ENCODE measurements around the gene RBP2.
A peak's percentile ranks its signal among the peaks of the same experiment; 100 is the strongest.

Gene RBP2

GRCh38 chr3:139430493-139430892, 45.8 kb downstream of the RBP2 start:
- peaks cover 7% of the 10 kb centered on the region for H3K27me3 Mint-ChIP-seq (ENCODE audit: low read depth, poor library complexity)
- H3K27ac Mint-ChIP-seq, result no peak overlapping the region
- DNase-seq, result peak; percentile 22
- H3K9me3 Mint-ChIP-seq, result peaks cover 11% of the 10 kb centered on the region
- peaks cover 27% of the 10 kb centered on the region for H3K4me1 Mint-ChIP-seq
- TF ChIP-seq, protein P1, sequence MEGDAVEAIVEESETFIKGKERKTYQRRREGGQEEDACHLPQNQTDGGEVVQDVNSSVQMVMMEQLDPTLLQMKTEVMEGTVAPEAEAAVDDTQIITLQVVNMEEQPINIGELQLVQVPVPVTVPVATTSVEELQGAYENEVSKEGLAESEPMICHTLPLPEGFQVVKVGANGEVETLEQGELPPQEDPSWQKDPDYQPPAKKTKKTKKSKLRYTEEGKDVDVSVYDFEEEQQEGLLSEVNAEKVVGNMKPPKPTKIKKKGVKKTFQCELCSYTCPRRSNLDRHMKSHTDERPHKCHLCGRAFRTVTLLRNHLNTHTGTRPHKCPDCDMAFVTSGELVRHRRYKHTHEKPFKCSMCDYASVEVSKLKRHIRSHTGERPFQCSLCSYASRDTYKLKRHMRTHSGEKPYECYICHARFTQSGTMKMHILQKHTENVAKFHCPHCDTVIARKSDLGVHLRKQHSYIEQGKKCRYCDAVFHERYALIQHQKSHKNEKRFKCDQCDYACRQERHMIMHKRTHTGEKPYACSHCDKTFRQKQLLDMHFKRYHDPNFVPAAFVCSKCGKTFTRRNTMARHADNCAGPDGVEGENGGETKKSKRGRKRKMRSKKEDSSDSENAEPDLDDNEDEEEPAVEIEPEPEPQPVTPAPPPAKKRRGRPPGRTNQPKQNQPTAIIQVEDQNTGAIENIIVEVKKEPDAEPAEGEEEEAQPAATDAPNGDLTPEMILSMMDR (IDR thresholded peaks at IDR 0.05), result no peak
- H3K36me3 Mint-ChIP-seq (ENCODE audit: low read depth), result peaks cover 31% of the 10 kb centered on the region
- H3K4me3 Mint-ChIP-seq, result no peak overlapping the region

- peaks cover 7% of the 10 kb centered on the region for H3K9me3 Mint-ChIP-seq
- TF ChIP-seq, protein P1 (IDR thresholded peaks at IDR 0.05), result peak; percentile 87
- peaks cover 4% of the 10 kb centered on the region for H3K27me3 Mint-ChIP-seq (ENCODE audit: low read depth, poor library complexity)
- peaks cover 33% of the 10 kb centered on the region for H3K36me3 Mint-ChIP-seq (ENCODE audit: low read depth)
- H3K4me1 Mint-ChIP-seq, result peaks cover 27% of the 10 kb centered on the region
- H3K4me3 Mint-ChIP-seq, result no peak overlapping the region
- H3K27ac Mint-ChIP-seq, result no peak overlapping the region
- DNase-seq, result peak; percentile 27
Observed at GRCh38 chr3:139427283-139428060, 48.8 kb downstream of the RBP2 start.

- TF ChIP-seq, protein P1 (IDR thresholded peaks at IDR 0.05), result no peak
- Mint-ChIP-seq H3K4me1 (peaks cover 25% of the 10 kb centered on the region), H3K27me3 (ENCODE audit: low read depth, poor library complexity) (peaks cover 4% of the 10 kb centered on the region), H3K9me3 (no peaks in the 10 kb centered on the region), H3K36me3 (ENCODE audit: low read depth) (peaks cover 34% of the 10 kb centered on the region), H3K27ac (no peak overlapping the region), H3K4me3 (no peak overlapping the region)
- DNase-seq, result no peak
Observed at GRCh38 chr3:139425745-139426400, 50.4 kb downstream of the RBP2 start.

DNA sequence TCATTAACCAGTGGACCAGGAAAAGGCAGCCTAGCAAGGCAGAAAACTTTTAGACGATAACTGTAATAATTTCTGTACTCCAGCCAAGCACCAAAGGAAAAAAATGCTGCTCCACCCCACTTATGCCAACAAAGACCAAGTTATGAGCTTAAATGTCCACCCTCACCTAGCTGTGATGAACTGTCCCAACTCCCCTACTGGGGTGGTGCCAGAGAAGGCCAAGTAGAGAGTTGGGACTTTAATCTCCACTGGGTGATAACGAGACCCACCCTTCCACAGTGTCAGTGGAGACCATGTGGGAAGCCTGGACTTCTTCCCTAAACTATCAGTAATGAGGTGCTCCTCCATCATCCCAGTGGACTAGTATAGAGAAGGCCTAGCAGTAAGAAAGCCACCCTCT, 53.1 kb downstream of the RBP2 start:
- H3K4me1 Mint-ChIP-seq, result peaks cover 6% of the 10 kb centered on the region
- H3K27me3 Mint-ChIP-seq (ENCODE audit: low read depth, poor library complexity), result peaks cover 3% of the 10 kb centered on the region

GRCh38 chr3:139421460-139421859, 54.9 kb downstream of the RBP2 start:
- Mint-ChIP-seq H3K9me3 (peaks cover 15% of the 10 kb centered on the region), H3K27me3 (ENCODE audit: low read depth, poor library complexity) (peaks cover 8% of the 10 kb centered on the region), H3K4me3 (no peak overlapping the region), H3K4me1 (no peaks in the 10 kb centered on the region), H3K27ac (no peak overlapping the region), H3K36me3 (ENCODE audit: low read depth) (peaks cover 59% of the 10 kb centered on the region)
- TF ChIP-seq, protein P1 (IDR thresholded peaks at IDR 0.05), result no peak
- no peak for DNase-seq

More for the DNA sequence above, 53.1 kb downstream of the RBP2 start:
- H3K27ac Mint-ChIP-seq, result no peak overlapping the region
- TF ChIP-seq, protein P1 (IDR thresholded peaks at IDR 0.05), result no peak
- peaks cover 41% of the 10 kb centered on the region for H3K36me3 Mint-ChIP-seq (ENCODE audit: low read depth)
- H3K9me3 Mint-ChIP-seq, result no peaks in the 10 kb centered on the region
- DNase-seq, result no peak
- no peak overlapping the region for H3K4me3 Mint-ChIP-seq

Measured in nephron progenitor cell (in vitro differentiated cells).